ENCODE results near the gene TCP10L. TPM values are rescaled to one million over a fixed set of nuclear protein-coding genes. Genes with fewer than 3 reads are reported as not detected.

Gene TCP10L
- total and polyA plus RNA-seq, 2 of the 13 experiments (the other 11 are each of a cell fraction or from before 2014, with no cell fraction given): 0.90 to 2.4 TPM

- TF ChIP-seq ZHX2 (IDR thresholded peaks at IDR 0.05; ENCODE audit: low read depth): no peak; the same call in 1 of the 2 replicates
- no peak for TF ChIP-seq ZHX2 (CRISPR knock-in tag; IDR thresholded peaks at IDR 0.05; ENCODE audit: borderline replicate concordance)
- peak; percentile 76; the same call in 1 of the 2 replicates for TF ChIP-seq NR0B2 (CRISPR knock-in tag; IDR thresholded peaks at IDR 0.05)
- peak; percentile 62; the same call in 1 of the 2 replicates for TF ChIP-seq ZHX1 (CRISPR knock-in tag; IDR thresholded peaks at IDR 0.05; ENCODE audit: low read depth)
- TF ChIP-seq HNF1B (CRISPR knock-in tag; IDR thresholded peaks at IDR 0.05): peak; percentile 50; the same call in 1 of the 2 replicates
- TF ChIP-seq NFATC3 (CRISPR knock-in tag; IDR thresholded peaks at IDR 0.05): no peak
- TF ChIP-seq RXRA (CRISPR knock-in tag; IDR thresholded peaks at IDR 0.05): peak; percentile 59
- no peak for TF ChIP-seq STAG1 (CRISPR knock-in tag; IDR thresholded peaks at IDR 0.05)
- TF ChIP-seq ZFY (CRISPR knock-in tag; IDR thresholded peaks at IDR 0.05): peak; percentile 94
- TF ChIP-seq ZSCAN22 (CRISPR knock-in tag; IDR thresholded peaks at IDR 0.05): 0 out of 2 replicates have a peak, but pooled peaks have one; percentile 51
- no peak; the same call in 1 of the 2 replicates for TF ChIP-seq ISX (CRISPR knock-in tag; conservative IDR thresholded peaks at IDR 0.05)
- TF ChIP-seq ARNT (IDR thresholded peaks at IDR 0.05): no peak
- TF ChIP-seq E2F5 (CRISPR knock-in tag; conservative IDR thresholded peaks at IDR 0.05): no peak
- no peak for TF ChIP-seq MIER2 (CRISPR knock-in tag; IDR thresholded peaks at IDR 0.05)
- TF ChIP-seq ZSCAN20 (CRISPR knock-in tag; IDR thresholded peaks at IDR 0.05; ENCODE audit: borderline replicate concordance): no peak
- TF ChIP-seq SIN3B (IDR thresholded peaks at IDR 0.05; ENCODE audit: low read length): peak; percentile 72; the same call in 1 of the 2 replicates
- no peak for TF ChIP-seq ZNF660 (CRISPR knock-in tag; IDR thresholded peaks at IDR 0.05; ENCODE audit: borderline replicate concordance, low read depth)
Observed at GRCh38 chr21:32612075-32612998, 27.0 kb upstream of the TCP10L start, which contains the start of gene CFAP298 (continued).

Measured in HepG2 (cell line).